VCaP (cell line): ENCODE data around the gene ASB18.
A peak's percentile ranks its signal among the peaks of the same experiment; 100 is the strongest.

ENCODE experiments used
- H3K27ac ChIP-seq: fragments of 450-650 bp; 2 replicates; pipeline ENCODE4 v1.5.1; 2017
- TF ChIP-seq, protein P1 (sequence below): fragments of 450-650 bp; conservative IDR thresholded peaks from 2 replicates; pipeline ENCODE4 v1.5.1; 2017; ENCODE audit warnings: mild to moderate bottlenecking, moderate library complexity

ASB18 gene

DNA sequence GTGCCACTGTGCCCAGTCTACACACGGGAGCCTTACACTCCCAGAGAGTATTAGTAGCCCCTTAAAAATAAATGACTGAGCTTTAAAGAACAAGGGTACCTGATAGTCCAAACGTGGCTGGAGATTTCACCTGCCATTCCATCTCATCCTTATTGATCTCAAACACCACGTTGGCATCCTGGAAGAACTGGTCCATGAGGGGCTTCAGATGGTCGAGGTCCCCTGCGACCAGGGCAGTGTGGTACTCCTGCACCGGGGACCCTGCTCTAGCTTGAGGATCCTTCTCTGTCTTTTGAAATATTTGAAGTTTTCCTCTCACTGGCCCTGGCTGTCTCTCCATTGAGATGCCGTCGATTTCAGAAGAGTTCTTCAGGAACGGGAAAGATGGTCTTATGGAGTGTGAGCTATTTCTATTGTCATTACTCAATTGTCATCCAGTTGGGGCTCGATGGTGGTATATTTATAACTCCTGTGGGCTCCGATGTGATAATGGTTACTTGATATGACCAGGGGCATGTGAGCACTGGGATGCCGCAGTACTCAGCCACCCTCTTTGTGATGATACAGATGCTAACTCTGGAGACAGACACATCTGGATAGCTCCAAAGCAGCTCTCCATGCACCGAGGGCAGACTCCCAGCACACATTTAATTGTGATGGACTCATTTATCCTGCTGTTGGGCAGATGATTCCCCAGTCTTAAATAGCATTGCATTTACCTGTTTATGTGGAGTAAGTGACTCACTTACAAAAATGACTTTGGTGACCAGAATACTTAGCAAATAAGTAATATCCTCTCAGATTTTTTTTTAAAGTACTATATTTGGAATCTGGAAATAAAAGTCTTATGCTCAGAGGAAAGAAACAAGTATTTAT lies 22.8 kb downstream of the ASB18 start:
- TF ChIP-seq, protein P1, sequence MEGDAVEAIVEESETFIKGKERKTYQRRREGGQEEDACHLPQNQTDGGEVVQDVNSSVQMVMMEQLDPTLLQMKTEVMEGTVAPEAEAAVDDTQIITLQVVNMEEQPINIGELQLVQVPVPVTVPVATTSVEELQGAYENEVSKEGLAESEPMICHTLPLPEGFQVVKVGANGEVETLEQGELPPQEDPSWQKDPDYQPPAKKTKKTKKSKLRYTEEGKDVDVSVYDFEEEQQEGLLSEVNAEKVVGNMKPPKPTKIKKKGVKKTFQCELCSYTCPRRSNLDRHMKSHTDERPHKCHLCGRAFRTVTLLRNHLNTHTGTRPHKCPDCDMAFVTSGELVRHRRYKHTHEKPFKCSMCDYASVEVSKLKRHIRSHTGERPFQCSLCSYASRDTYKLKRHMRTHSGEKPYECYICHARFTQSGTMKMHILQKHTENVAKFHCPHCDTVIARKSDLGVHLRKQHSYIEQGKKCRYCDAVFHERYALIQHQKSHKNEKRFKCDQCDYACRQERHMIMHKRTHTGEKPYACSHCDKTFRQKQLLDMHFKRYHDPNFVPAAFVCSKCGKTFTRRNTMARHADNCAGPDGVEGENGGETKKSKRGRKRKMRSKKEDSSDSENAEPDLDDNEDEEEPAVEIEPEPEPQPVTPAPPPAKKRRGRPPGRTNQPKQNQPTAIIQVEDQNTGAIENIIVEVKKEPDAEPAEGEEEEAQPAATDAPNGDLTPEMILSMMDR = no peak
- no peak overlapping the region for H3K27ac ChIP-seq

DNA sequence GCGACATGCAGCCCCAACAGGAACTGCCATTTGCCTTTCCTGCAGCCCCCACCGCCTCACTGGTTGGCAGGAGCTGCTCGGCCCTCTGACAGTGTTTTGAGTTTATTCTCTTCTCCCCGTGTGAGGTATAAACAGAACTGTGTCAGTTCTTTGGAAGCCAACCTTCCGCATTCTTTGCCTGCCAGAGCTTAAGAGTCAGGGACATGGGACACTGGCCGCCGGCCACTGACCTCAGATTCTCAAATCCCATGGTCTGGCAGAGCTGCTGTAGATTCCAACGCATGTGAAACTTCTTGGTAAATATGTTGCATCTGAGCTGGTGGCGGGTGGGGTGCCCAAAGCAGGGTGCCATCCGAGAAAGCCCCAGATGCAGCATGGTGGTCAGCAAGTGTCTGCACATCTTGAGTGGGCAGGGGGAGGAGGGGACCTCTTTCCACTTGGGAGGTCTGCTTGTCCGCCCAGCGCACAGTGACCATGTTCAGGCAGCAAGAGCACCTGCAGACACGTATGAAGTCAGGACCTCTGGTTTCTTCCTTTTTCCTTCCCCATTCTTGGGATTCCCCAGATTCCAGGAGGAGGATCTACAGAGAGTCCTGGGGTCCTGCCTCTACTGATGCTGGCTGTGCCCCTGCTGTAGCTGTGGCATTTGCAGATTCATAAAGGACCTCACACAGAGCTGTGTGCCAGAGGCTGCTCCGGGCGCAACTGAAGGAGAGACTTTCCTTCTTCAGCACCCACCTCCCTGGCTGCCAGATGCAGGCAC lies 23.8 kb downstream of the ASB18 start:
- TF ChIP-seq, protein P1 = no peak
- no peak overlapping the region for H3K27ac ChIP-seq

DNA sequence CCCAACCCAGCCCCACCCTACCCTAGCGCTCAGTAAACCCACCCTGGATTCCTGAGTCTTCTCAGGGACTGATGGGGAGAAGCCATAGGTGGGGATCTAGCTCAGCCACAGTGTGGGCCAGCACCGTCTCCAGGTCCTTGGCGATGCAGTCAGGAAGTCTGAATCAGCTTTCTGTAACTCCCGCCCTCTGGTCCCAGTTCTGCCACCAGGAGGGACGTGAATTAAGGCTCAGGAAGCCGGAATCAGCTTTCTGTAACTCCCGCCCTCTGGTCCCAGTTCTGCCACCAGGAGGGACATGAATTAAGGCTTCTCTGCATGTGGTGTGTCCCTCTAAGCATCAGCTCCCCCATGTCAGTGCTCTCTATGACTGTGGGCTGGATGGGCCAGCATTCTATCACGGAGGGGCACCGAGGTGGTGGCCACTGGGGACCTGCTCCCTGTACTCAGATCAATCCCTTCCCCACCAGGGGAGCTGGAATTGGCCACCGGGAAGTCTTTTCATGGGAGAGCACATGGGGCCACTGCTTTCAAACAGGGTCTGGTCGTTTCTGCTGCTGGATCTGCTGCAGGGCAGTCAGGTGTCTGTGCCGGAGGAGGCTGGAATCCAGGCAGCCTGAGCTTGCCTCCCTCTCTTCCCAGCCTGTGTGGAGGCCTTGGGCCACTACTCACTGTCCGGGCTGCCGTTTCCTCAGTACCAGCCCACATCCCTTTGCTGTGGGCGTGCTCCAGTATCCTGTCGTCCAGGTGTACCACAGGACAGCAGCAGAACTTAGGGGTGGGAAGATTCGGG lies 24.7 kb downstream of the ASB18 start:
- TF ChIP-seq, protein P1 = no peak
- H3K27ac ChIP-seq = no peak overlapping the region

DNA sequence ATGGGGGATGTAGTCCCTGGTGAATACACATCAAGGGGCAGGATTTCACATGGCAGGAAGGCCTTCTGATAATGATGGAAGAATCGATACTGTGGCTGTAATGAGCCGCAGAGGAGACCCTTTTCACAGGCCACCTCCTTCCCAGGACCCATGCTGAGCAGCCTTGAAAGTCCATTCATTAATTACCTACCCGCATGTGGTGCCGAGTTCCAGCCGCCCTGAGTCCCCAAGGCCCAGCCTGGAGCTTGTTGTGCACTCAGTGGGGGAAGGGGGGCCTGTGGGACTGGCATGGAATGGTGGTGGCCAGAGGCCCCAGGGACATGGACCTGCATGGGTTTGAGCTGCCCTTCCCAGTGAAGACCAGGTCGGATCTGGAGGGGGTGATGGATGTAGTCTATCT lies 25.5 kb downstream of the ASB18 start:
- TF ChIP-seq, protein P1 = no peak
- H3K27ac ChIP-seq = no peak overlapping the region

DNA sequence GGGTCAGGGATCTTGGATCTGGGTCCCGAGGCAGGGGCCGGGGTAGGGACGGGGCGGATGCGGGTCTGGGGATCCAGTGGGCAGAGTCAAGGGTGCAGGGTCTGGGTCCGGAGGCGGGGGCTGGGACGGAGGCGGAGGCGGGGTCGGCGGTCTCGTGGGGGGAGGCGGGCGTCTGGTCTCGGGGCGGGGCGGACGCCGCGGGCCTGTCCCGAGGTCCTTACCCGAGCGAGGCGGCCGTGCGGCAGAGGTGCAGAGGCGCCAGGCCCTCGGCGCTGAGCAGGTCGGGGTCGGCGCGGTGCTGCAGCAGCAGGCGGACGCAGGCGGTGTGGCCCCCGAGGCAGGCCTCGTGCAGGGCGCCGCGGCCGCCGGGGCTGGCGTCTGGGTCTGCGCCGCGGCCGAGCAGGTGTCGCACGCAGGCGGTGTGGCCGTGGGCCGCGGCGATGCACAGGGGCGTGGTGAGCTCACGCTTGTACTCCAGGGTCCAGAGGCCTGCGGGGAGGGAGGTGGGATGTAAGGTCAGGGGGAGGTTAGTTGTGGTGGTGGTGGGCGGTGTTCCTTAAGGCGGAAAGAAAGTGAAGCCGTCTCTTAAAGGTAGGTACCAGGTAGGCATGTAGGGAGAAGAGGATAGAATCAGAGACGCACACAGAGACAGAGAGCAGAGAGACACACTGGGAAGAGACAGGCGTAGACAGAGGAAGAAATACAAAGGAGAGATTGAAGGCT lies 26.6 kb downstream of the ASB18 start:
- H3K27ac ChIP-seq = no peak overlapping the region
- TF ChIP-seq, protein P1 = no peak

DNA sequence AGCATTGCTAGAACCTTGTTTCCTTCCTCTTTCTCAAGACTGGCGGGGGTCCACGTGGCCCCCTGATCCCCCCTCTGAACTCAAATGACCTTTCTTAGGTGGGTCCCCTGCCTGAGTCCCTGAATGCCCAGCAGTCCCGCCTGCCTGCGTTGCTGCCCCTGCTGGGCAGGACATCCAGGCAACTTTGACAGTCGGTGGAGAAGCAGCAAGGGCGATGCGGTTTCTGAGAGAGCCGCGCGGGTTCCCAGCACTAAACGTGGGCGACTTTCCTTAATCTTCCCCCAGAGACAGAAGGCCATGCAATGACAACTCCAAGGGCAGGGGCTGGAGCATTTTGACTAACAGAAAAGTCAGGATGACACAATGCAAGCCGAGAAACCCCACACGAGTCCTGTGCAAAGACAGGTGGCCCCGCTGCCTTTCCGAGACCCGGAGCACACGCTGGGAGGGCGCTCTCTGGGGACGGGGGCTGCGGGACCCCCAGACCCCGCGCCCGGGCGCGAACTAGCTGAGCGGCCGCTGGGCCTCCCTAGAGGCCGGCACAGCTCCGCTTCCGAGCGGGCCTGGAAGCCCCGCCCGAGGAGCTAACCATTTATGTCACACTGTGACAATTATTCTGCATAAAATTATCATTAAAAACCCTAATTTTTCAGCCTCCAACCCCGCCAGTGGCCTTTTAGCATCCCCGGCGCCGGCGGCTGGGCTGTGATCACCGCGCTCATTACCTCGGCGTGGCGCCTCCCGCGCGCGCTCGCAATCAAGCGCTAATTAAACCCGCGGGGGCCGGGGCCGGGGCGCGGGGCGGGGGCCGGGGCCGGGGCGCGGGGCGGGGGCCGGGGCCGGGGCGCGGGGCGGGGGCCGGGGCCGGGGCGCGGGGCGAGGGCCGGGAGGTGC lies 27.4 kb downstream of the ASB18 start:
- H3K27ac ChIP-seq = no peak overlapping the region
- TF ChIP-seq, protein P1 = peak; percentile 33
